ENCODE results near the gene GNAI2. TPM values are rescaled to one million over a fixed set of nuclear protein-coding genes. Genes with fewer than 3 reads are reported as not detected.

The GNAI2 gene
- total and polyA plus RNA-seq, 2 donors (not counting 3 experiments of a cell fraction or from before 2014, with no cell fraction given): 767 to 1,875 TPM

DNA sequence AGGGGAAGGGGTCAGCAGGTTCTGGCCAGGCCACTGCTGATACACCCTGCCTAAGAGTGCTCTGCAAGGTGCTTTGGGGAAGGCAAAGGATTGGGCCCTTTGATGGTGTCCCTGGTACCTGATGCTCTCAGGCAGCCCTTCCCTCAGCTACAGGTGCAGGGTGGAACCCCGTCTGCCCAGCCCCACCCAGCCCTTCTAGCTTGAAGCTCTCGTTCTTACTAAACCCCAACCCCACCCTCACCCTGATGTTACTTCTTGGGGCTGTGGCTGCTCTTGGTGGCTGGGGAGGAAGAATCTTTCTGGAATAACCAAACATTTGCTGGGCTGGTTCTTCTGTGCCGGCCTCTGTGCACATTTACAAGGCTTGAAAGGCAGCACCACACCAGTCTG, 6.4 kb downstream of the GNAI2 start:
- DNase-seq (ENCODE audit: low read depth, low spot score): no peak
- Histone ChIP-seq H3K27ac (ENCODE audit: insufficient read depth, low read depth, low read length) (peak overlapping the region; percentile 97), H3K4me3 (replicated peaks in 1 of 3; ENCODE audit: insufficient read depth in 1 of 3, low read depth in 1 of 3, low read length in 3 of 3) (peak overlapping the region in 1 of 3 experiments; percentile 11), H3K9me3 (replicated peaks; ENCODE audit: control insufficient read depth, insufficient read depth, low read length) (no peaks in the 10 kb centered on the region), H3K4me2 (ENCODE audit: insufficient read depth, low read length) (peak overlapping the region; percentile 47), H3K36me3 (ENCODE audit: control insufficient read depth in 2 of 2, extremely low read depth in 1 of 2, insufficient read depth in 2 of 2, low read length in 2 of 2) (peaks cover 6 to 22% of the 10 kb centered on the region in 2 experiments), H2AFZ (ENCODE audit: low read depth, low read length) (no peak overlapping the region), H4K20me1 (replicated peaks; ENCODE audit: control insufficient read depth, extremely low read depth, insufficient read depth, low read length) (no peaks in the 10 kb centered on the region), H3K9me1 (replicated peaks; ENCODE audit: control insufficient read depth, extremely low read depth, insufficient read depth, low read length) (no peaks in the 10 kb centered on the region), H3K79me2 (ENCODE audit: control insufficient read depth, insufficient read depth, low read length) (peaks cover 92% of the 10 kb centered on the region), H3K9ac (replicated peaks; ENCODE audit: extremely low read depth, insufficient read depth, low read length) (peak overlapping the region; percentile 30), H3K27me3 (ENCODE audit: control insufficient read depth in 2 of 2, insufficient read depth in 2 of 2, low read length in 2 of 2) (no peaks in the 10 kb centered on the region), H3K4me1 (ENCODE audit: control insufficient read depth, extremely low read depth, insufficient read depth, low read length) (peaks cover 88% of the 10 kb centered on the region)
- dilution Hi-C loops (cut with MboI; ENCODE audit: extremely low pct_ligation_motif_present, low sequenced_read_pairs): loop anchor here (5.0 kb wide), 1 partner anchor 60 kb away; no protein-coding TSS in a partner anchor
- ChIA-PET CTCF (interaction anchor here (0.6 to 5.6 kb wide), 10 partner anchors 9 to 105 kb away, joined by 3 to 54 read pairs (median 4); no protein-coding TSS in a partner anchor), POLR2A (interaction anchor here (1.3 to 1.5 kb wide), 2 partner anchors 9 to 18 kb away, joined by 4 to 11 read pairs; no protein-coding TSS in a partner anchor)
- peak; percentile 12 for FAIRE-seq
- intact Hi-C loops (cut with micrococcal nuclease): loop anchor here (2.0 kb wide), 1 partner anchor 56 kb away; the partner anchor contains the start of genes HYAL3 and NAA80
- no TSS peak for BruUV-seq (replicated peaks)
- TF ChIP-seq FOS (IDR thresholded peaks at IDR 0.05; ENCODE audit: borderline replicate concordance, insufficient read depth, low read length): no peak
- no peak for TF ChIP-seq MYC (IDR thresholded peaks at IDR 0.05; ENCODE audit: low read depth, low read length)
- TF ChIP-seq, protein P1, sequence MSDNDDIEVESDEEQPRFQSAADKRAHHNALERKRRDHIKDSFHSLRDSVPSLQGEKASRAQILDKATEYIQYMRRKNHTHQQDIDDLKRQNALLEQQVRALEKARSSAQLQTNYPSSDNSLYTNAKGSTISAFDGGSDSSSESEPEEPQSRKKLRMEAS (IDR thresholded peaks at IDR 0.05; ENCODE audit: insufficient read depth, insufficient read length): no peak
- no peak for TF ChIP-seq POLR2A (IDR thresholded peaks at IDR 0.05; ENCODE audit: low read depth, low read length)
- TF ChIP-seq, protein P2, sequence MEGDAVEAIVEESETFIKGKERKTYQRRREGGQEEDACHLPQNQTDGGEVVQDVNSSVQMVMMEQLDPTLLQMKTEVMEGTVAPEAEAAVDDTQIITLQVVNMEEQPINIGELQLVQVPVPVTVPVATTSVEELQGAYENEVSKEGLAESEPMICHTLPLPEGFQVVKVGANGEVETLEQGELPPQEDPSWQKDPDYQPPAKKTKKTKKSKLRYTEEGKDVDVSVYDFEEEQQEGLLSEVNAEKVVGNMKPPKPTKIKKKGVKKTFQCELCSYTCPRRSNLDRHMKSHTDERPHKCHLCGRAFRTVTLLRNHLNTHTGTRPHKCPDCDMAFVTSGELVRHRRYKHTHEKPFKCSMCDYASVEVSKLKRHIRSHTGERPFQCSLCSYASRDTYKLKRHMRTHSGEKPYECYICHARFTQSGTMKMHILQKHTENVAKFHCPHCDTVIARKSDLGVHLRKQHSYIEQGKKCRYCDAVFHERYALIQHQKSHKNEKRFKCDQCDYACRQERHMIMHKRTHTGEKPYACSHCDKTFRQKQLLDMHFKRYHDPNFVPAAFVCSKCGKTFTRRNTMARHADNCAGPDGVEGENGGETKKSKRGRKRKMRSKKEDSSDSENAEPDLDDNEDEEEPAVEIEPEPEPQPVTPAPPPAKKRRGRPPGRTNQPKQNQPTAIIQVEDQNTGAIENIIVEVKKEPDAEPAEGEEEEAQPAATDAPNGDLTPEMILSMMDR (IDR thresholded peaks at IDR 0.05; ENCODE audit: extremely low read depth in 1 of 2, insufficient read depth in 1 of 2, low read depth in 1 of 2, low read length in 2 of 2): no peak
- no peak for TF ChIP-seq EZH2 (IDR thresholded peaks at IDR 0.05; ENCODE audit: borderline replicate concordance, low read depth, low read length, severe bottlenecking)
- no peak for TF ChIP-seq GATA2 (IDR thresholded peaks at IDR 0.05; ENCODE audit: insufficient read depth, insufficient read length, low read depth, low read length)
- no peak for TF ChIP-seq JUN (IDR thresholded peaks at IDR 0.05; ENCODE audit: borderline replicate concordance, insufficient read depth, insufficient read length, low read depth)
- no peak for TF ChIP-seq POLR2AphosphoS5 (IDR thresholded peaks at IDR 0.05; ENCODE audit: insufficient read depth, low read depth, low read length)

All from endothelial cell of umbilical vein (primary cell).